Prostate gland (tissue), 2 donors: ENCODE data around the gene CD180. TPM values are rescaled to one million over a fixed set of nuclear protein-coding genes. Genes with fewer than 3 reads are reported as not detected.

ENCODE experiments used
- DNase-seq: peaks from one replicate; pipeline ENCODE4 v3.0.0-alpha.2; 2019; ENCODE audit warnings: low spot score
- H3K27ac ChIP-seq, 2 donors: fragments of 200-600 bp; sonication (generic); 2 replicates each; pipeline ENCODE4 v1.5.1; 2017 to 2019
- H3K27me3 ChIP-seq: fragments of 200-600 bp; sonication (generic); replicated peaks from 2 replicates; pipeline ENCODE4 v1.5.1; 2019; ENCODE audit not compliant: insufficient read depth
- H3K36me3 ChIP-seq, 2 donors: fragments of 200-600 bp; sonication (generic); 1 replicate in 1 of 2; 2 replicates in 1 of 2; pipeline versions ENCODE4 v1.5.1 to v1.8.1; 2017 to 2019
- H3K4me1 ChIP-seq: fragments of 200-600 bp; sonication (generic); replicated peaks from 2 replicates; pipeline ENCODE4 v1.5.1; 2019
- H3K4me3 ChIP-seq, 2 donors: fragments of 200-600 bp; sonication (generic); 2 replicates each; pipeline ENCODE4 v1.5.1; 2017 to 2019
- H3K9me3 ChIP-seq: fragments of 200-600 bp; sonication (generic); 2 replicates; pipeline ENCODE4 v1.5.1; 2017
- POLR2A ChIP-seq: fragments of 450-650 bp; IDR thresholded peaks from one replicate; pipeline ENCODE4 v1.6.1; 2016; ENCODE audit warnings: antibody characterized with exemption, mild to moderate bottlenecking
- POLR2AphosphoS5 ChIP-seq: sonication (generic); formaldehyde crosslinking; IDR thresholded peaks from one replicate; pipeline ENCODE4 v1.6.1; 2017; ENCODE audit warnings: antibody characterized with exemption
- WGBS: methylation state at CpG from one replicate; pipeline ENCODE4 v1.1.5; 2018; 5-methylcytosine and 5-hydroxymethylcytosine counted together
- intact Hi-C: fragments of 100-400 bp; cut with DNase I; formaldehyde crosslinking; loops from one replicate; pipeline ENCODE4 v1.14.2; 2022
- total RNA-seq, 2 donors: library from RNA; depleted of rRNA; stranded (reverse); fragments of >200 nt; gene quantifications; one replicate each; pipeline ENCODE4 v1.1.0, GENCODE V29; 2016
- TF ChIP-seq, protein P1 (sequence below), 4 experiments: fragments of 200-600 bp in 2 of 4; fragments of 450-650 bp in 2 of 4; sonication (generic) in 2 of 4; IDR thresholded peaks; 1 replicate in 3 of 4; 2 replicates in 1 of 4; pipeline ENCODE4 v1.5.1; 2016 to 2019; ENCODE audit warnings: antibody characterized with exemption in 4 of 4, mild to moderate bottlenecking in 2 of 4, moderate library complexity in 2 of 4

Gene CD180
- total RNA-seq, 2 donors from 2014 or later: 0.18 to 0.68 TPM

- Histone ChIP-seq H3K4me3 (no peak overlapping the region), H3K27me3 (no peaks in the 10 kb centered on the region), H3K36me3 (no peaks in the 10 kb centered on the region), H3K9me3 (no peaks in the 10 kb centered on the region), H3K4me1 (peaks cover under 1% of the 10 kb centered on the region), H3K27ac (no peak overlapping the region)
- WGBS: 79% methylated on average over 1 of the region's 1 CpG
- no peak for DNase-seq
- TF ChIP-seq, protein P1, sequence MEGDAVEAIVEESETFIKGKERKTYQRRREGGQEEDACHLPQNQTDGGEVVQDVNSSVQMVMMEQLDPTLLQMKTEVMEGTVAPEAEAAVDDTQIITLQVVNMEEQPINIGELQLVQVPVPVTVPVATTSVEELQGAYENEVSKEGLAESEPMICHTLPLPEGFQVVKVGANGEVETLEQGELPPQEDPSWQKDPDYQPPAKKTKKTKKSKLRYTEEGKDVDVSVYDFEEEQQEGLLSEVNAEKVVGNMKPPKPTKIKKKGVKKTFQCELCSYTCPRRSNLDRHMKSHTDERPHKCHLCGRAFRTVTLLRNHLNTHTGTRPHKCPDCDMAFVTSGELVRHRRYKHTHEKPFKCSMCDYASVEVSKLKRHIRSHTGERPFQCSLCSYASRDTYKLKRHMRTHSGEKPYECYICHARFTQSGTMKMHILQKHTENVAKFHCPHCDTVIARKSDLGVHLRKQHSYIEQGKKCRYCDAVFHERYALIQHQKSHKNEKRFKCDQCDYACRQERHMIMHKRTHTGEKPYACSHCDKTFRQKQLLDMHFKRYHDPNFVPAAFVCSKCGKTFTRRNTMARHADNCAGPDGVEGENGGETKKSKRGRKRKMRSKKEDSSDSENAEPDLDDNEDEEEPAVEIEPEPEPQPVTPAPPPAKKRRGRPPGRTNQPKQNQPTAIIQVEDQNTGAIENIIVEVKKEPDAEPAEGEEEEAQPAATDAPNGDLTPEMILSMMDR (IDR thresholded peaks at IDR 0.05): no peak
- TF ChIP-seq POLR2AphosphoS5 (no peak), POLR2A (no peak)
- intact Hi-C loops: loop anchor here (10.0 kb wide), 3 partner anchors 561 to 1721 kb away; no protein-coding TSS in a partner anchor
Observed at GRCh38 chr5:67243349-67243748, 46.8 kb upstream of the CD180 start.

DNA sequence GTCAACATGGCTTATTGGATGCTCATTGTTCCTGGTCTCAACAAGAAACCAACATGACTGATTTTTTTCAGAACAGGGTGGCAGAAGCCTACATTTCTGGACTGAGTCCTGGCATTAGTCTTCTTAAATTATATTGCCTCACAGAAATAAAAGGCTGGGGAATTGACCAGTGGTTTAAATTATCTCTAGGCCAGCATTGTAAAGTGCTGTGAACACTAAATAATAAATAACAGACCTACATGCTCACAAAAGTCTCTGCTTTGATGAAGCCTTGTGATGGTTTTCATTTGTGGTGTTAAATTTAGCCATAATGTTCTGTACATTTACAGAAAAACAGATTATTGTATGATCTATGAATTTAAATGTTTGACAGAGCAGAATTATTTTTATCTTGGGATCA, 44.7 kb upstream of the CD180 start:
- Histone ChIP-seq H3K27ac (no peak overlapping the region), H3K4me1 (no peaks in the 10 kb centered on the region), H3K27me3 (no peaks in the 10 kb centered on the region), H3K36me3 (no peaks in the 10 kb centered on the region), H3K9me3 (no peaks in the 10 kb centered on the region), H3K4me3 (no peak overlapping the region)
- intact Hi-C loops: loop anchor here (10.0 kb wide), 3 partner anchors 563 to 1723 kb away; no protein-coding TSS in a partner anchor
- no peak for TF ChIP-seq POLR2A
- no peak for DNase-seq

- 98% methylated on average over 3 of the region's 3 CpGs for WGBS
- no peaks in the 10 kb centered on the region for H3K27me3 ChIP-seq
- TF ChIP-seq, protein P1 (IDR thresholded peaks at IDR 0.05): no peak
- TF ChIP-seq POLR2AphosphoS5: no peak
- TF ChIP-seq POLR2A: no peak
- H3K36me3 ChIP-seq: no peaks in the 10 kb centered on the region
- no peaks in the 10 kb centered on the region for H3K9me3 ChIP-seq
- H3K27ac ChIP-seq: no peak overlapping the region
- H3K4me3 ChIP-seq: no peak overlapping the region
- no peak for DNase-seq
- intact Hi-C loops: loop anchor here (10.0 kb wide), 3 partner anchors 564 to 1724 kb away; no protein-coding TSS in a partner anchor
- no peaks in the 10 kb centered on the region for H3K4me1 ChIP-seq
Observed at GRCh38 chr5:67240846-67241245, 44.2 kb upstream of the CD180 start.

GRCh38 chr5:67240065-67240464, 43.5 kb upstream of the CD180 start:
- Histone ChIP-seq H3K4me1 (no peaks in the 10 kb centered on the region), H3K4me3 (no peak overlapping the region)

DNA sequence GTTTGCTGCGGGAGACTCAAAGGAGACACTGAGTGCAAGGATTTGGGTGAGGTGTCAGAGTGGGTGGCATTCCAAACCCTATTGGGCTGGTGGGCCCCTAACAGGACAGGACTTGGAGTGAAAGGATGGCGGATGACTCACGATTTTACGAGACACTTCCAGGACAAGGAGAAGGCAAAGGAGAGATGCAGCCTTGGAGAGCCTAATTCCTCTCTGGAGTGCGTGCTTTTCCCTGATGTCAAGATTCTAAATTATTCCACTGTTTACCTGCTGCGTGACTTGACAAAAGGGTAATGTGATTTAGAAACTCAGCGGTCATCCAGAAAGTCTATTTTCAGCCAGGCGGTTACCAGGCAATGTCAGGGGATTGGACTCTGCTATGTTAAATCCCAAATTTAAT, 41.6 kb upstream of the CD180 start:
- intact Hi-C loops: loop anchor here (10.0 kb wide), 1 partner anchor 737 kb away; no protein-coding TSS in a partner anchor
- H3K27ac ChIP-seq: peak overlapping the region; percentile 23 to 38
- no peak for DNase-seq
- H3K36me3 ChIP-seq: no peaks in the 10 kb centered on the region
- 47% methylated on average over 8 of the region's 8 CpGs for WGBS
- no peaks in the 10 kb centered on the region for H3K4me1 ChIP-seq
- H3K27me3 ChIP-seq: no peaks in the 10 kb centered on the region
- H3K9me3 ChIP-seq: no peaks in the 10 kb centered on the region
- TF ChIP-seq, protein P1 (IDR thresholded peaks at IDR 0.05): no peak
- TF ChIP-seq POLR2AphosphoS5: peak; percentile 43
- no peak for TF ChIP-seq POLR2A
- no peak overlapping the region for H3K4me3 ChIP-seq

More at GRCh38 chr5:67240065-67240464, 43.5 kb upstream of the CD180 start:
- Histone ChIP-seq H3K27me3 (no peaks in the 10 kb centered on the region), H3K36me3 (no peaks in the 10 kb centered on the region), H3K27ac (no peak overlapping the region), H3K9me3 (no peaks in the 10 kb centered on the region)
- intact Hi-C loops: loop anchor here (10.0 kb wide), 3 partner anchors 565 to 1725 kb away; no protein-coding TSS in a partner anchor
- no peak for DNase-seq
- no peak for TF ChIP-seq POLR2A
- TF ChIP-seq, protein P1 (IDR thresholded peaks at IDR 0.05): no peak
- TF ChIP-seq POLR2AphosphoS5: no peak
